ENCODE results near the gene AMOTL2. TPM values are rescaled to one million over a fixed set of nuclear protein-coding genes. Genes with fewer than 3 reads are reported as not detected.

Gene AMOTL2
- polyA plus RNA-seq, 1 donor (not counting 4 experiments of a cell fraction or from before 2014, with no cell fraction given) = 39.8 TPM

GRCh38 chr3:134344560-134344959 lies 29.7 kb downstream of the AMOTL2 start:
- no peaks in the 10 kb centered on the region for H3K27me3 ChIP-seq (ENCODE audit: control insufficient read depth, extremely low read depth, insufficient read depth, low read length)
- H3K27ac ChIP-seq (ENCODE audit: control insufficient read depth, insufficient read depth, low read length) = no peak overlapping the region
- dilution Hi-C loops (cut with MboI; ENCODE audit: extremely low pct_ligation_motif_present, low sequenced_read_pairs) = no loop called here
- no peaks in the 10 kb centered on the region for H4K20me1 ChIP-seq (ENCODE audit: control insufficient read depth, extremely low read depth, insufficient read depth, low read length)
- DNase-seq (ENCODE audit: low read depth, low spot score) (no peak), FAIRE-seq (no peak)
- peaks cover 16% of the 10 kb centered on the region for H3K4me1 ChIP-seq (ENCODE audit: control insufficient read depth, extremely low read depth, insufficient read depth, low read length)
- no peak for TF ChIP-seq EZH2 (IDR thresholded peaks at IDR 0.05; ENCODE audit: low read length)
- H2AFZ ChIP-seq (ENCODE audit: control insufficient read depth, low read length) = no peak overlapping the region
- H3K4me3 ChIP-seq (ENCODE audit: control insufficient read depth in 2 of 3, extremely low read depth in 1 of 3, insufficient read depth in 2 of 3, low read depth in 1 of 3, low read length in 3 of 3) = no peak overlapping the region
- no peaks in the 10 kb centered on the region for H3K36me3 ChIP-seq (ENCODE audit: control insufficient read depth in 2 of 2, extremely low read depth in 1 of 2, insufficient read depth in 2 of 2, low read length in 2 of 2)
- H3K9me1 ChIP-seq (ENCODE audit: control insufficient read depth, extremely low read depth, insufficient read depth, low read length) = no peaks in the 10 kb centered on the region
- H3K9ac ChIP-seq (ENCODE audit: control insufficient read depth, extremely low read depth, insufficient read depth, low read length) = no peak overlapping the region
- no peaks in the 10 kb centered on the region for H3K79me2 ChIP-seq (ENCODE audit: control insufficient read depth, insufficient read depth, low read length)
- H3K9me3 ChIP-seq (ENCODE audit: control insufficient read depth, low read depth, low read length) = peaks cover 4% of the 10 kb centered on the region
- H3K4me2 ChIP-seq (ENCODE audit: control insufficient read depth, extremely low read depth, insufficient read depth, low read depth, low read length) = no peak overlapping the region

GRCh38 chr3:134342259-134342658 lies 32.0 kb downstream of the AMOTL2 start:
- FAIRE-seq = no peak

More at GRCh38 chr3:134342259-134342658, 32.0 kb downstream of the AMOTL2 start:
- peaks cover 2% of the 10 kb centered on the region for H3K9me3 ChIP-seq (ENCODE audit: control insufficient read depth, low read depth, low read length)
- no peaks in the 10 kb centered on the region for H3K36me3 ChIP-seq (ENCODE audit: control insufficient read depth in 2 of 2, extremely low read depth in 1 of 2, insufficient read depth in 2 of 2, low read length in 2 of 2)
- H3K27me3 ChIP-seq (ENCODE audit: control insufficient read depth, extremely low read depth, insufficient read depth, low read length) = no peaks in the 10 kb centered on the region
- no peaks in the 10 kb centered on the region for H3K79me2 ChIP-seq (ENCODE audit: control insufficient read depth, insufficient read depth, low read length)
- H3K4me2 ChIP-seq (ENCODE audit: control insufficient read depth, extremely low read depth, insufficient read depth, low read depth, low read length) = no peak overlapping the region
- no peak for DNase-seq (ENCODE audit: low read depth, low spot score)
- H2AFZ ChIP-seq (ENCODE audit: control insufficient read depth, low read length) = no peak overlapping the region
- H4K20me1 ChIP-seq (ENCODE audit: control insufficient read depth, extremely low read depth, insufficient read depth, low read length) = no peaks in the 10 kb centered on the region
- no peak overlapping the region for H3K4me3 ChIP-seq (ENCODE audit: control insufficient read depth in 2 of 3, extremely low read depth in 1 of 3, insufficient read depth in 2 of 3, low read depth in 1 of 3, low read length in 3 of 3)
- no peak overlapping the region for H3K27ac ChIP-seq (ENCODE audit: control insufficient read depth, insufficient read depth, low read length)
- H3K9ac ChIP-seq (ENCODE audit: control insufficient read depth, extremely low read depth, insufficient read depth, low read length) = no peak overlapping the region
- dilution Hi-C loops (cut with MboI; ENCODE audit: extremely low pct_ligation_motif_present, low sequenced_read_pairs) = no loop called here
- H3K4me1 ChIP-seq (ENCODE audit: control insufficient read depth, extremely low read depth, insufficient read depth, low read length) = peaks cover 7% of the 10 kb centered on the region
- TF ChIP-seq EZH2 (IDR thresholded peaks at IDR 0.05; ENCODE audit: low read length) (no peak), CTCF (optimal IDR thresholded peaks at IDR 0.05 in 1 of 3, IDR thresholded peaks at IDR 0.05 in 1 of 3, conservative IDR thresholded peaks at IDR 0.05 in 1 of 3; ENCODE audit: extremely low read depth in 1 of 3, insufficient read depth in 2 of 3, low read length in 3 of 3) (no peak)
- H3K9me1 ChIP-seq (ENCODE audit: control insufficient read depth, extremely low read depth, insufficient read depth, low read length) = no peaks in the 10 kb centered on the region

Data from keratinocyte (primary cell).